BE2C (cell line): ENCODE measurements around the gene CSNK2A1.
A peak's percentile ranks its signal among the peaks of the same experiment; 100 is the strongest.

Experiments used
- DNase-seq: peaks from one replicate; pipeline ENCODE4 v3.0.0-alpha.2; 2020
- H3K27me3 ChIP-seq: fragments of 250-450 bp; sonication (Bioruptor Pico); 2 replicates; pipeline ENCODE4 v1.5.1; 2020; ENCODE audit warnings: mild to moderate bottlenecking
- H3K36me3 ChIP-seq: fragments of 250-450 bp; sonication (Bioruptor Pico); 2 replicates; pipeline ENCODE4 v1.5.1; 2020; ENCODE audit warnings: mild to moderate bottlenecking
- H3K4me1 ChIP-seq: fragments of 250-450 bp; sonication (Bioruptor Pico); 2 replicates; pipeline ENCODE4 v1.5.1; 2020
- H3K4me3 ChIP-seq: 2 replicates; pipeline ENCODE4 v1.5.1; 2011; ENCODE audit warnings: low read depth, low read length
- H3K9me3 ChIP-seq: fragments of 250-450 bp; sonication (Bioruptor Pico); 2 replicates; pipeline ENCODE4 v1.5.1; 2020
- CTCF ChIP-seq: IDR thresholded peaks from 2 replicates; pipeline ENCODE4 v1.5.1; 2012; ENCODE audit warnings: mild to moderate bottlenecking, low read depth, low read length

Gene CSNK2A1

GRCh38 chr20:496126-496696 is 47.4 kb downstream of the CSNK2A1 start:
- H3K4me1 ChIP-seq, result no peaks in the 10 kb centered on the region
- no peaks in the 10 kb centered on the region for H3K9me3 ChIP-seq
- H3K27me3 ChIP-seq, result no peaks in the 10 kb centered on the region
- TF ChIP-seq CTCF, result no peak
- no peak overlapping the region for H3K4me3 ChIP-seq
- no peak for DNase-seq
- peaks cover 21% of the 10 kb centered on the region for H3K36me3 ChIP-seq

GRCh38 chr20:492159-492558 is 51.4 kb downstream of the CSNK2A1 start:
- peaks cover 33% of the 10 kb centered on the region for H3K36me3 ChIP-seq
- no peaks in the 10 kb centered on the region for H3K4me1 ChIP-seq
- H3K4me3 ChIP-seq, result no peak overlapping the region
- H3K27me3 ChIP-seq, result no peaks in the 10 kb centered on the region
- TF ChIP-seq CTCF, result no peak
- H3K9me3 ChIP-seq, result no peaks in the 10 kb centered on the region
- no peak for DNase-seq

GRCh38 chr20:487655-488054 is 55.9 kb downstream of the CSNK2A1 start:
- no peaks in the 10 kb centered on the region for H3K9me3 ChIP-seq
- no peaks in the 10 kb centered on the region for H3K27me3 ChIP-seq
- H3K36me3 ChIP-seq, result peaks cover 33% of the 10 kb centered on the region
- no peak overlapping the region for H3K4me3 ChIP-seq
- H3K4me1 ChIP-seq, result no peaks in the 10 kb centered on the region
- TF ChIP-seq CTCF, result no peak
- DNase-seq, result no peak

- TF ChIP-seq CTCF, result no peak
- H3K36me3 ChIP-seq, result peaks cover 32% of the 10 kb centered on the region
- H3K4me3 ChIP-seq, result no peak overlapping the region
- H3K27me3 ChIP-seq, result no peaks in the 10 kb centered on the region
- no peaks in the 10 kb centered on the region for H3K9me3 ChIP-seq
- peak; percentile 16 for DNase-seq
- no peaks in the 10 kb centered on the region for H3K4me1 ChIP-seq
These were observed 59.6 kb downstream of the CSNK2A1 start for GRCh38 chr20:483815-484644.

GRCh38 chr20:481167-481566 is 62.4 kb downstream of the CSNK2A1 start:
- no peak for TF ChIP-seq CTCF
- DNase-seq, result no peak
- H3K9me3 ChIP-seq, result no peaks in the 10 kb centered on the region
- no peaks in the 10 kb centered on the region for H3K4me1 ChIP-seq
- no peaks in the 10 kb centered on the region for H3K27me3 ChIP-seq
- H3K36me3 ChIP-seq, result peaks cover 19% of the 10 kb centered on the region
- no peak overlapping the region for H3K4me3 ChIP-seq

GRCh38 chr20:480044-480443 is 63.5 kb downstream of the CSNK2A1 start:
- peaks cover 15% of the 10 kb centered on the region for H3K36me3 ChIP-seq
- H3K4me3 ChIP-seq, result no peak overlapping the region
- DNase-seq, result no peak

More at GRCh38 chr20:480044-480443, 63.5 kb downstream of the CSNK2A1 start:
- no peaks in the 10 kb centered on the region for H3K9me3 ChIP-seq
- no peak for TF ChIP-seq CTCF
- H3K27me3 ChIP-seq, result no peaks in the 10 kb centered on the region
- H3K4me1 ChIP-seq, result no peaks in the 10 kb centered on the region
